ENCODE results near the gene FGF19. TPM values are rescaled to one million over a fixed set of nuclear protein-coding genes. Genes with fewer than 3 reads are reported as not detected.
A peak's percentile ranks its signal among the peaks of the same experiment; 100 is the strongest.

The FGF19 gene
- total and polyA plus RNA-seq, 2 donors (not counting 1 experiment from before 2014, with no cell fraction given): not detected

DNA sequence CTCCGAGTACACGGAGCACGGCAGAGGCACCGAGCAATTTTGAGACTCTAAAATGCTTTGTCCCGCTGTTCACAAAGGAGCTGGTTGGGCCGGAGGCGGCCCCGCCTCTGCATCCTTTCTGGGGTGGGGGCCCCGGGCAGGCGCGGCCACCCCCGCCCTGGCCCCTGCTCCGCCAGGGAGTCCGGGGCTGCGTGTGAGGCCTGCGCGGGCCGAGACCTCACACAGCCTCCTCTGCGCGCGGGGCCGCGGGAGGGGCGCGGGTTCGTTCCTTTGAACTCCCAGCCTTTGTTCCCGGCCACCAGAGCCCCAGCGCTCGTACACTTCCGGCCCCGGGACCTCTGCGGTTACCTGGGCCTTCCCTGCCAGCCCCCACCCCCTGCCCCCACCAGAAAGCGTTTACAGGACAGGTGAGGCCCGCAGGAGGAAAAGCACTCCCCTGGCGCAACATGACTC lies 1.6 kb downstream of the FGF19 start:
- TF ChIP-seq, protein P1, sequence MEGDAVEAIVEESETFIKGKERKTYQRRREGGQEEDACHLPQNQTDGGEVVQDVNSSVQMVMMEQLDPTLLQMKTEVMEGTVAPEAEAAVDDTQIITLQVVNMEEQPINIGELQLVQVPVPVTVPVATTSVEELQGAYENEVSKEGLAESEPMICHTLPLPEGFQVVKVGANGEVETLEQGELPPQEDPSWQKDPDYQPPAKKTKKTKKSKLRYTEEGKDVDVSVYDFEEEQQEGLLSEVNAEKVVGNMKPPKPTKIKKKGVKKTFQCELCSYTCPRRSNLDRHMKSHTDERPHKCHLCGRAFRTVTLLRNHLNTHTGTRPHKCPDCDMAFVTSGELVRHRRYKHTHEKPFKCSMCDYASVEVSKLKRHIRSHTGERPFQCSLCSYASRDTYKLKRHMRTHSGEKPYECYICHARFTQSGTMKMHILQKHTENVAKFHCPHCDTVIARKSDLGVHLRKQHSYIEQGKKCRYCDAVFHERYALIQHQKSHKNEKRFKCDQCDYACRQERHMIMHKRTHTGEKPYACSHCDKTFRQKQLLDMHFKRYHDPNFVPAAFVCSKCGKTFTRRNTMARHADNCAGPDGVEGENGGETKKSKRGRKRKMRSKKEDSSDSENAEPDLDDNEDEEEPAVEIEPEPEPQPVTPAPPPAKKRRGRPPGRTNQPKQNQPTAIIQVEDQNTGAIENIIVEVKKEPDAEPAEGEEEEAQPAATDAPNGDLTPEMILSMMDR (conservative IDR thresholded peaks at IDR 0.05 in 1 of 2, IDR thresholded peaks at IDR 0.05 in 1 of 2; ENCODE audit: low read depth in 1 of 2, low read length in 2 of 2): no peak
- TF ChIP-seq EZH2 (IDR thresholded peaks at IDR 0.05; ENCODE audit: low read length, missing control alignments): no peak
- H3K27me3 ChIP-seq (ENCODE audit: control insufficient read depth, insufficient read depth, low read length): peaks cover 37% of the 10 kb centered on the region
- H3K9me3 ChIP-seq (ENCODE audit: control insufficient read depth, insufficient read depth, low read depth, low read length): no peaks in the 10 kb centered on the region
- no peak for DNase-seq (ENCODE audit: low read depth in 2 of 2)
- no peaks in the 10 kb centered on the region for H3K36me3 ChIP-seq (ENCODE audit: control insufficient read depth, insufficient read depth, low read length)
- H4K20me1 ChIP-seq (ENCODE audit: control insufficient read depth, extremely low read depth, insufficient read depth, low read length): no peaks in the 10 kb centered on the region
- H2AFZ ChIP-seq (ENCODE audit: low read length): no peak overlapping the region
- no peaks in the 10 kb centered on the region for H3K79me2 ChIP-seq (ENCODE audit: control insufficient read depth, insufficient read depth, low read length)
- peaks cover 3% of the 10 kb centered on the region for H3K4me1 ChIP-seq (ENCODE audit: control insufficient read depth, extremely low read depth, insufficient read depth, low read length)
- no peak overlapping the region for H3K27ac ChIP-seq (ENCODE audit: insufficient read depth, low read length)
- H3K4me3 ChIP-seq (replicated peaks in 1 of 4; ENCODE audit: control extremely low read depth in 1 of 4, insufficient read depth in 1 of 4, low read depth in 3 of 4, low read length in 4 of 4): no peak overlapping the region
- no peak overlapping the region for H3K9ac ChIP-seq (ENCODE audit: insufficient read depth, low read length)
- H3K4me2 ChIP-seq (ENCODE audit: extremely low read depth, insufficient read depth, low read length): no peak overlapping the region

DNA sequence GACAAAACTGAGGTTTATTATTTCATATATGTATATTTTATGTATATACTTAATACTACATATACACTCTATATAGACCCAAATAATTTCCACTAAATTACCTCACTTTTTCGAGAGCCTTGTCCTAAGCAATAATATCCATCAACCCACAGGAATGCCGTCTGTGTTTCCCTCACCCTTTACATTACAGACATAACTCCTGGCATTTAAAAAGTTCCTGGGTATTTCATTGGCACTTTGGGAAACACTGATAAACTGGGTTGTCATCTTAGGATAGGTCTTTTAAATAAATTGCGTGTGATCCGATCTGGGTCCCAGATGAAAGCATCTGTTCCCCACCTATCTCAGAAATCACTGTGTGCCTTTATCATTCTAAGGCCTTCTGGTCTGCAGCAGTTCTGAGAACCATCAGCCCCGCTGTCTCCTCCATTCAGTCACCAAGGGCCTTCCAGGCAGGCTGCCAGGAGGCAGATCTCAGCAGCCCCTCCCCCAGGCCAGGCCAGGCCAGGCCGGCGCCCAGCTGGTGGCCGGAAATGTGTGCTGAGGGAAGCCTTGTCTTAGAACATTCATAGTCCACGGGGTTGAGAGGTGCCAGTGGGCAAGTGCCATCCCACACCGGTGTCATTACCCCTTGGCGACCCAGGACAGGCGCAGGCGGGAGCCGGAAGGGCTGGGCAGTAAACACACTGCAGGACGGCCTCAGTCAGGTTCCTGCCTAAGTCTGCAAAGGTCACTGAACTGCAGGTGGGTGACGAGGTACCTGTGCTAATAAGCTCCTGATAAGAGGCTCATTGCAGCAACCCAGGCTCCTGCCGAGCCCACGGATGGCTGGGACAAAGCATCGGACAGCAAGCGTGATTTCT lies 3.3 kb downstream of the FGF19 start:
- H3K79me2 ChIP-seq (ENCODE audit: control insufficient read depth, insufficient read depth, low read length): no peaks in the 10 kb centered on the region

DNA sequence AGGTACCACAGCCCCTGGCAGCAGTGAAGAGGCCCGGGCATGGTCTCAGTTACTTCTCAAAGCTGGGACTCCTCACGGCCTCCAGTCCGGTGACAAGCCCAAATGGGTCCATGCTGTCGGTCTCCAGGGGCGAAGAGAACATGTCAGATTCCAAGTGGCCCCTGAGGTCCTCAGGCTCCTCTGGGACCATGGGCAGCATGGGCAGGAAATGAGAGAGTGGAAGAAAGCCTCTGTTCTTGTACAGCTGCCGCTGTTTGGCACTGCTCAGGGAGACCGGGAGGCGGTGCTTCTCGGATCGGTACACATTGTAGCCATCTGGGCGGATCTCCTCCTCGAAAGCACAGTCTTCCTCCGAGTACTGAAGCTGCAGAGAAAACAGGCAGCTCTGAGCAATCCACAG lies 4.6 kb downstream of the FGF19 start:
- no peak for DNase-seq (ENCODE audit: low read depth in 2 of 2)
- no peaks in the 10 kb centered on the region for H3K9me3 ChIP-seq (ENCODE audit: control insufficient read depth, insufficient read depth, low read depth, low read length)
- TF ChIP-seq, protein P1 (conservative IDR thresholded peaks at IDR 0.05 in 1 of 2, IDR thresholded peaks at IDR 0.05 in 1 of 2; ENCODE audit: low read depth in 1 of 2, low read length in 2 of 2): peak in 1 of 2 donors; percentile 3
- TF ChIP-seq EZH2 (IDR thresholded peaks at IDR 0.05; ENCODE audit: low read length, missing control alignments): no peak
- peaks cover 3% of the 10 kb centered on the region for H3K4me1 ChIP-seq (ENCODE audit: control insufficient read depth, extremely low read depth, insufficient read depth, low read length)
- no peak overlapping the region for H3K4me2 ChIP-seq (ENCODE audit: extremely low read depth, insufficient read depth, low read length)
- H2AFZ ChIP-seq (ENCODE audit: low read length): peak overlapping the region; percentile 23
- H3K36me3 ChIP-seq (ENCODE audit: control insufficient read depth, insufficient read depth, low read length): no peaks in the 10 kb centered on the region
- no peaks in the 10 kb centered on the region for H4K20me1 ChIP-seq (ENCODE audit: control insufficient read depth, extremely low read depth, insufficient read depth, low read length)
- peaks cover 27% of the 10 kb centered on the region for H3K27me3 ChIP-seq (ENCODE audit: control insufficient read depth, insufficient read depth, low read length)
- no peaks in the 10 kb centered on the region for H3K79me2 ChIP-seq (ENCODE audit: control insufficient read depth, insufficient read depth, low read length)
- H3K9ac ChIP-seq (ENCODE audit: insufficient read depth, low read length): no peak overlapping the region
- no peak overlapping the region for H3K4me3 ChIP-seq (replicated peaks in 1 of 4; ENCODE audit: control extremely low read depth in 1 of 4, insufficient read depth in 1 of 4, low read depth in 3 of 4, low read length in 4 of 4)
- H3K27ac ChIP-seq (ENCODE audit: insufficient read depth, low read length): no peak overlapping the region

More for the DNA sequence above, 3.3 kb downstream of the FGF19 start:
- H3K9me3 ChIP-seq (ENCODE audit: control insufficient read depth, insufficient read depth, low read depth, low read length): no peaks in the 10 kb centered on the region
- no peak overlapping the region for H3K9ac ChIP-seq (ENCODE audit: insufficient read depth, low read length)
- H3K27me3 ChIP-seq (ENCODE audit: control insufficient read depth, insufficient read depth, low read length): peaks cover 30% of the 10 kb centered on the region
- no peak overlapping the region for H3K4me3 ChIP-seq (replicated peaks in 1 of 4; ENCODE audit: control extremely low read depth in 1 of 4, insufficient read depth in 1 of 4, low read depth in 3 of 4, low read length in 4 of 4)
- no peaks in the 10 kb centered on the region for H4K20me1 ChIP-seq (ENCODE audit: control insufficient read depth, extremely low read depth, insufficient read depth, low read length)
- H3K4me2 ChIP-seq (ENCODE audit: extremely low read depth, insufficient read depth, low read length): no peak overlapping the region
- peaks cover 3% of the 10 kb centered on the region for H3K4me1 ChIP-seq (ENCODE audit: control insufficient read depth, extremely low read depth, insufficient read depth, low read length)
- H3K36me3 ChIP-seq (ENCODE audit: control insufficient read depth, insufficient read depth, low read length): no peaks in the 10 kb centered on the region
- peak; percentile 56 to 72 for DNase-seq (ENCODE audit: low read depth in 2 of 2)
- TF ChIP-seq, protein P1 (conservative IDR thresholded peaks at IDR 0.05 in 1 of 2, IDR thresholded peaks at IDR 0.05 in 1 of 2; ENCODE audit: low read depth in 1 of 2, low read length in 2 of 2): no peak
- no peak for TF ChIP-seq EZH2 (IDR thresholded peaks at IDR 0.05; ENCODE audit: low read length, missing control alignments)
- no peak overlapping the region for H2AFZ ChIP-seq (ENCODE audit: low read length)
- H3K27ac ChIP-seq (ENCODE audit: insufficient read depth, low read length): no peak overlapping the region

Data from fibroblast of lung (primary cell).